Peyer's patch (tissue), 4 donors: ENCODE data around the gene RMC1.

ENCODE experiments used
- POLR2A ChIP-seq, 2 donors: fragments of 450-650 bp; IDR thresholded peaks; one replicate each; pipeline ENCODE4 v1.5.1; 2017; ENCODE audit warnings: antibody characterized with exemption in 2 of 2, mild to moderate bottlenecking in 2 of 2, moderate library complexity in 2 of 2
- TF ChIP-seq, protein P1 (sequence below), 6 experiments: fragments of 450-650 bp in 4 of 6; fragments of 200-600 bp in 2 of 6; sonication (generic) in 1 of 6; IDR thresholded peaks; one replicate each; pipeline ENCODE4 v1.5.1; 2017 to 2019; ENCODE audit warnings: antibody characterized with exemption in 6 of 6, mild to moderate bottlenecking in 3 of 6, moderate library complexity in 1 of 6

- TF ChIP-seq, protein P1, sequence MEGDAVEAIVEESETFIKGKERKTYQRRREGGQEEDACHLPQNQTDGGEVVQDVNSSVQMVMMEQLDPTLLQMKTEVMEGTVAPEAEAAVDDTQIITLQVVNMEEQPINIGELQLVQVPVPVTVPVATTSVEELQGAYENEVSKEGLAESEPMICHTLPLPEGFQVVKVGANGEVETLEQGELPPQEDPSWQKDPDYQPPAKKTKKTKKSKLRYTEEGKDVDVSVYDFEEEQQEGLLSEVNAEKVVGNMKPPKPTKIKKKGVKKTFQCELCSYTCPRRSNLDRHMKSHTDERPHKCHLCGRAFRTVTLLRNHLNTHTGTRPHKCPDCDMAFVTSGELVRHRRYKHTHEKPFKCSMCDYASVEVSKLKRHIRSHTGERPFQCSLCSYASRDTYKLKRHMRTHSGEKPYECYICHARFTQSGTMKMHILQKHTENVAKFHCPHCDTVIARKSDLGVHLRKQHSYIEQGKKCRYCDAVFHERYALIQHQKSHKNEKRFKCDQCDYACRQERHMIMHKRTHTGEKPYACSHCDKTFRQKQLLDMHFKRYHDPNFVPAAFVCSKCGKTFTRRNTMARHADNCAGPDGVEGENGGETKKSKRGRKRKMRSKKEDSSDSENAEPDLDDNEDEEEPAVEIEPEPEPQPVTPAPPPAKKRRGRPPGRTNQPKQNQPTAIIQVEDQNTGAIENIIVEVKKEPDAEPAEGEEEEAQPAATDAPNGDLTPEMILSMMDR (IDR thresholded peaks at IDR 0.05) = no peak
- TF ChIP-seq POLR2A (IDR thresholded peaks at IDR 0.05) = no peak
Measured at GRCh38 chr18:23574611-23575308, 71.4 kb downstream of the RMC1 start.
